Astrocyte (in vitro differentiated cells and primary cell): ENCODE measurements around the gene MLLT1. TPM values are rescaled to one million over a fixed set of nuclear protein-coding genes. Genes with fewer than 3 reads are reported as not detected.

ENCODE experiments used
- DNase-seq: peaks from one replicate; pipeline ENCODE4 v3.0.0-alpha.2; 2010; ENCODE audit warnings: low read depth
- FAIRE-seq: peaks from 2 replicates; lab custom pipeline; 2011; peaks lifted over from hg19 to GRCh38; lab: Jason Lieb, UNC
- H2AFZ ChIP-seq: 2 replicates; pipeline ENCODE4 v1.6.0; 2012; ENCODE audit warnings: low read depth, low read length, inconsistent platforms
- H3K27ac ChIP-seq: 2 replicates; pipeline ENCODE4 v1.5.1; 2011; ENCODE audit warnings: low read depth, low read length, inconsistent platforms
- H3K27me3 ChIP-seq: 2 replicates; pipeline ENCODE4 v1.6.0; 2011; ENCODE audit warnings: low read length, inconsistent platforms; ENCODE audit not compliant: insufficient read depth
- H3K36me3 ChIP-seq: 2 replicates; pipeline ENCODE4 v1.5.1; 2011; ENCODE audit warnings: low read length, inconsistent platforms; ENCODE audit not compliant: insufficient read depth
- H3K4me1 ChIP-seq: 2 replicates; pipeline ENCODE4 v1.5.1; 2011; ENCODE audit warnings: low read length, inconsistent platforms; ENCODE audit not compliant: insufficient read depth
- H3K4me2 ChIP-seq: 2 replicates; pipeline ENCODE4 v1.6.0; 2012; ENCODE audit warnings: low read length, inconsistent platforms
- H3K4me3 ChIP-seq: 2 replicates; pipeline ENCODE4 v1.5.1; 2011; ENCODE audit warnings: low read depth, mild to moderate bottlenecking, low read length, inconsistent platforms; ENCODE audit not compliant: insufficient read depth
- H3K79me2 ChIP-seq: 2 replicates; pipeline ENCODE4 v1.6.0; 2012; ENCODE audit warnings: mild to moderate bottlenecking, low read length, inconsistent platforms; ENCODE audit not compliant: insufficient read depth
- H3K9ac ChIP-seq: 2 replicates; pipeline ENCODE4 v1.6.0; 2012; ENCODE audit warnings: mild to moderate bottlenecking, low read length, inconsistent platforms
- H3K9me3 ChIP-seq: 2 replicates; pipeline ENCODE4 v1.5.1; 2012; ENCODE audit warnings: low read depth, mild to moderate bottlenecking, low read length, inconsistent platforms; ENCODE audit not compliant: insufficient read depth
- H4K20me1 ChIP-seq: 2 replicates; pipeline ENCODE4 v1.6.0; 2012; ENCODE audit warnings: low read length, inconsistent platforms; ENCODE audit not compliant: insufficient read depth
- H3K27ac Mint-ChIP-seq: one replicate; pipeline ENCODE4 v1.8.0; 2021; ENCODE audit warnings: mild to moderate bottlenecking, mixed read lengths; ENCODE audit not compliant: unreplicated experiment
- H3K27me3 Mint-ChIP-seq: one replicate; pipeline ENCODE4 v1.8.0; 2021; ENCODE audit warnings: low read depth, mixed read lengths; ENCODE audit not compliant: unreplicated experiment
- H3K36me3 Mint-ChIP-seq: one replicate; pipeline ENCODE4 v1.8.0; 2021; ENCODE audit warnings: low read depth, mixed read lengths; ENCODE audit not compliant: unreplicated experiment
- H3K4me1 Mint-ChIP-seq: one replicate; pipeline ENCODE4 v1.8.0; 2021; ENCODE audit warnings: low read depth, mixed read lengths; ENCODE audit not compliant: unreplicated experiment
- H3K4me3 Mint-ChIP-seq: one replicate; pipeline ENCODE4 v1.8.0; 2021; ENCODE audit warnings: mild to moderate bottlenecking, moderate library complexity, mixed read lengths; ENCODE audit not compliant: unreplicated experiment
- H3K9me3 Mint-ChIP-seq: one replicate; pipeline ENCODE4 v1.8.0; 2021; ENCODE audit warnings: mild to moderate bottlenecking, mixed read lengths; ENCODE audit not compliant: unreplicated experiment
- EZH2 ChIP-seq: IDR thresholded peaks from 2 replicates; pipeline ENCODE4 v1.6.1; 2012; ENCODE audit warnings: mild to moderate bottlenecking, low read length, inconsistent platforms; ENCODE audit not compliant: insufficient read depth
- total RNA-seq: library from RNA; stranded (reverse); gene quantifications from 2 replicates; pipeline ENCODE4 v1.2.1, GENCODE V29; 2021
- TF ChIP-seq, protein P1 (sequence below): IDR thresholded peaks from 2 replicates; pipeline ENCODE4 v1.5.1; 2011; ENCODE audit warnings: low read depth, mild to moderate bottlenecking, inconsistent platforms, low read length, moderate library complexity; ENCODE audit not compliant: insufficient read depth

The MLLT1 gene
- total RNA-seq, 1 donor from 2014 or later: 46.0 TPM

DNA sequence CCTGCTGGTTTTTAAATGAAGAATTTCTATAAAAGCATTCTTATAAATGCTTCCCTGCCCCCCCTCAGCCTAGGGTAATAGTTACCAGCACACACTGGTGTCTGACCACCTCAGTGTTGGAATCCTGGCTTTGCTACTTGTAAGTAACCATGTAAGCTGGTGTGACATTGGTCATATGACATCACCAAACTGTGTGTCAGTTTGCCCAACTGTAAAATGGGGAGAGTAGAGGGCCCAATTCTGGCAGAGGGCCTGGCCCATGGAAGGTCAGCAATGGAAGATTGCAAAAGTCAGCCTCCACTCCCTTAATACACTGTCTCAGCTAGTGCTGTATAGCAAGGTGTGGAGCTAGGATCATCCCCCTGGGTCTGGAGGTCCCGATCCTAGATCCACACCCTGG is 112.7 kb downstream of the MLLT1 start:
- no peak for FAIRE-seq
- Histone ChIP-seq H3K9me3 (no peaks in the 10 kb centered on the region), H3K27me3 (peaks cover 2% of the 10 kb centered on the region), H3K79me2 (no peaks in the 10 kb centered on the region), H3K27ac (no peak overlapping the region), H3K36me3 (no peaks in the 10 kb centered on the region), H2AFZ (no peak overlapping the region), H3K9ac (no peak overlapping the region), H3K4me1 (no peaks in the 10 kb centered on the region), H3K4me2 (no peak overlapping the region), H3K4me3 (no peak overlapping the region), H4K20me1 (no peaks in the 10 kb centered on the region)
- Mint-ChIP-seq H3K4me3 (no peak overlapping the region), H3K36me3 (no peaks in the 10 kb centered on the region), H3K27ac (no peak overlapping the region), H3K4me1 (no peaks in the 10 kb centered on the region), H3K9me3 (peaks cover 3% of the 10 kb centered on the region), H3K27me3 (peaks cover 11% of the 10 kb centered on the region)
- no peak for DNase-seq
- no peak for TF ChIP-seq EZH2
- TF ChIP-seq, protein P1, sequence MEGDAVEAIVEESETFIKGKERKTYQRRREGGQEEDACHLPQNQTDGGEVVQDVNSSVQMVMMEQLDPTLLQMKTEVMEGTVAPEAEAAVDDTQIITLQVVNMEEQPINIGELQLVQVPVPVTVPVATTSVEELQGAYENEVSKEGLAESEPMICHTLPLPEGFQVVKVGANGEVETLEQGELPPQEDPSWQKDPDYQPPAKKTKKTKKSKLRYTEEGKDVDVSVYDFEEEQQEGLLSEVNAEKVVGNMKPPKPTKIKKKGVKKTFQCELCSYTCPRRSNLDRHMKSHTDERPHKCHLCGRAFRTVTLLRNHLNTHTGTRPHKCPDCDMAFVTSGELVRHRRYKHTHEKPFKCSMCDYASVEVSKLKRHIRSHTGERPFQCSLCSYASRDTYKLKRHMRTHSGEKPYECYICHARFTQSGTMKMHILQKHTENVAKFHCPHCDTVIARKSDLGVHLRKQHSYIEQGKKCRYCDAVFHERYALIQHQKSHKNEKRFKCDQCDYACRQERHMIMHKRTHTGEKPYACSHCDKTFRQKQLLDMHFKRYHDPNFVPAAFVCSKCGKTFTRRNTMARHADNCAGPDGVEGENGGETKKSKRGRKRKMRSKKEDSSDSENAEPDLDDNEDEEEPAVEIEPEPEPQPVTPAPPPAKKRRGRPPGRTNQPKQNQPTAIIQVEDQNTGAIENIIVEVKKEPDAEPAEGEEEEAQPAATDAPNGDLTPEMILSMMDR: no peak

DNA sequence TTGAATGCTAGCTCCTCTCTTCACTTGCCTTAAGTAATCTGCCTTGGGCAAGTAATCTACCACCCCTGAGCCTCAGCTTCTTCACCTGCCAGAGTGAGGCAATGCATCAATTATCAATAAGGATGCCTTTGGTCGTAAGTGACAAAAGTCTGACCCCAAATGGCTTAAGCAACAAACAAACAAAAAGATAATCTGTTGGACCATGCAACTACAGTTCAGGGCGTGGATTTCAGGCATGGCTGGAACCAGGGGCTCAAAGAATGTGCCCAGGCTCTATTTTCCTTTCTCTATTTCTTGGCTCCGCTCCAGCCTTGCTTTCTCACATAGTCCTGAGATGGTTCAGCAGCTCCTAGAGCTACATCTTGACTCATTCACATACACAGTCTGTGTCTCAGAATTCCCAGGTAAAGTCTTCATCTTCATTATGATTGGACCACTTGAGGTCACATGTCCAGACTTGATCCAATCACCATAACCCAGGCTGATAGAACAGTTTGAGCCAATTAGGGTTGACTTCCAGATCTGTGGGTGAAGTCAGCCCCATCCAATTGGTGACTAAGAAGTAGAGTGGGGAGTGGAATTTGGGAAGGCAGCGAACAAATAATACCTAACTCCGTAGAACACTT is 114.8 kb downstream of the MLLT1 start:
- no peak for DNase-seq
- Mint-ChIP-seq H3K27me3 (peaks cover 9% of the 10 kb centered on the region), H3K4me1 (no peaks in the 10 kb centered on the region), H3K36me3 (no peaks in the 10 kb centered on the region), H3K27ac (no peak overlapping the region), H3K4me3 (no peak overlapping the region), H3K9me3 (peaks cover 2% of the 10 kb centered on the region)
- peaks cover 2% of the 10 kb centered on the region for H3K27me3 ChIP-seq
- no peaks in the 10 kb centered on the region for H3K79me2 ChIP-seq
- no peaks in the 10 kb centered on the region for H3K36me3 ChIP-seq
- no peaks in the 10 kb centered on the region for H3K4me1 ChIP-seq
- no peak overlapping the region for H2AFZ ChIP-seq
- no peak overlapping the region for H3K4me2 ChIP-seq
- no peak for TF ChIP-seq EZH2
- TF ChIP-seq, protein P1: no peak
- no peak overlapping the region for H3K9ac ChIP-seq
- no peak for FAIRE-seq
- H4K20me1 ChIP-seq: no peaks in the 10 kb centered on the region
- H3K4me3 ChIP-seq: no peak overlapping the region
- H3K27ac ChIP-seq: no peak overlapping the region
- H3K9me3 ChIP-seq: no peaks in the 10 kb centered on the region

- no peaks in the 10 kb centered on the region for H4K20me1 ChIP-seq
- H3K9me3 ChIP-seq: no peaks in the 10 kb centered on the region
- H3K4me1 ChIP-seq: no peaks in the 10 kb centered on the region
- H3K36me3 Mint-ChIP-seq: no peaks in the 10 kb centered on the region
- H3K36me3 ChIP-seq: no peaks in the 10 kb centered on the region
- H3K4me2 ChIP-seq: no peak overlapping the region
- H3K27ac Mint-ChIP-seq: no peak overlapping the region
- FAIRE-seq: no peak
- H3K27me3 Mint-ChIP-seq: peaks cover 6% of the 10 kb centered on the region
- no peaks in the 10 kb centered on the region for H3K79me2 ChIP-seq
- no peak overlapping the region for H3K9ac ChIP-seq
- DNase-seq: no peak
- H3K4me1 Mint-ChIP-seq: no peaks in the 10 kb centered on the region
- TF ChIP-seq, protein P1: no peak
- TF ChIP-seq EZH2: no peak
- no peak overlapping the region for H3K4me3 Mint-ChIP-seq
- no peak overlapping the region for H2AFZ ChIP-seq
- peaks cover 2% of the 10 kb centered on the region for H3K27me3 ChIP-seq
- H3K4me3 ChIP-seq: no peak overlapping the region
- peaks cover 14% of the 10 kb centered on the region for H3K9me3 Mint-ChIP-seq
- no peak overlapping the region for H3K27ac ChIP-seq
Observed at GRCh38 chr19:6161271-6161850, 118.4 kb downstream of the MLLT1 start.
